Measurements from ENCODE around the gene DEPDC5. TPM values are rescaled to one million over a fixed set of nuclear protein-coding genes. Genes with fewer than 3 reads are reported as not detected.

Gene DEPDC5
- total RNA-seq, 4 donors from 2014 or later, result 26.6 to 94.1 (median 38.8) TPM

GRCh38 chr22:31742115-31742514, 11.7 kb upstream of the DEPDC5 start:
- Histone ChIP-seq H3K9me3 (no peaks in the 10 kb centered on the region), H3K27ac (no peak overlapping the region), H3K4me3 (no peak overlapping the region), H3K27me3 (no peaks in the 10 kb centered on the region), H3K4me1 (peaks cover 0 to 10% (median 0%) of the 10 kb centered on the region in 4 donors), H3K36me3 (peaks cover 0 to 15% (median 0%) of the 10 kb centered on the region in 3 donors)
- TF ChIP-seq POLR2A (IDR thresholded peaks at IDR 0.05), result no peak
- TF ChIP-seq, protein P1, sequence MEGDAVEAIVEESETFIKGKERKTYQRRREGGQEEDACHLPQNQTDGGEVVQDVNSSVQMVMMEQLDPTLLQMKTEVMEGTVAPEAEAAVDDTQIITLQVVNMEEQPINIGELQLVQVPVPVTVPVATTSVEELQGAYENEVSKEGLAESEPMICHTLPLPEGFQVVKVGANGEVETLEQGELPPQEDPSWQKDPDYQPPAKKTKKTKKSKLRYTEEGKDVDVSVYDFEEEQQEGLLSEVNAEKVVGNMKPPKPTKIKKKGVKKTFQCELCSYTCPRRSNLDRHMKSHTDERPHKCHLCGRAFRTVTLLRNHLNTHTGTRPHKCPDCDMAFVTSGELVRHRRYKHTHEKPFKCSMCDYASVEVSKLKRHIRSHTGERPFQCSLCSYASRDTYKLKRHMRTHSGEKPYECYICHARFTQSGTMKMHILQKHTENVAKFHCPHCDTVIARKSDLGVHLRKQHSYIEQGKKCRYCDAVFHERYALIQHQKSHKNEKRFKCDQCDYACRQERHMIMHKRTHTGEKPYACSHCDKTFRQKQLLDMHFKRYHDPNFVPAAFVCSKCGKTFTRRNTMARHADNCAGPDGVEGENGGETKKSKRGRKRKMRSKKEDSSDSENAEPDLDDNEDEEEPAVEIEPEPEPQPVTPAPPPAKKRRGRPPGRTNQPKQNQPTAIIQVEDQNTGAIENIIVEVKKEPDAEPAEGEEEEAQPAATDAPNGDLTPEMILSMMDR (IDR thresholded peaks at IDR 0.05), result no peak
- no peak for DNase-seq

DNA sequence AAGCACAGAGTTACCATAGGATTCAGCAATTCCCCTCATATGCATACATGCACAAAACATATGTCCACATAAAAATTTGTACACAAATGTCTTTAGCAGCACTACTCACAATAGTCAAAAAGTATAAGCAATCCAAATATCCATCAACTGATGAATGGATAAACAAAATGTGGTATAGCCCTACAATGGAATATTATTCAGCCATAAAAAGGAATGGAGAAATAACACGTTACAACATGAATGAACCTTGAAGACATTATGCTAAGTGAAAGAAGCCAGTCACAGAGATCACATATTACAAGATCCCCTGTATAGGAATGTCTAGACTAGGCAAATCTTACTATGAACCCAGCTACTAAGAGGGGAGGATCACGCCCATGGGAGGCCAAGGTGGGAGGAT, 11.1 kb upstream of the DEPDC5 start:
- no peak overlapping the region for H3K4me3 ChIP-seq
- DNase-seq, result no peak
- no peaks in the 10 kb centered on the region for H3K9me3 ChIP-seq
- H3K27ac ChIP-seq, result no peak overlapping the region
- no peak for TF ChIP-seq POLR2A (IDR thresholded peaks at IDR 0.05)
- TF ChIP-seq, protein P1 (IDR thresholded peaks at IDR 0.05), result no peak
- H3K36me3 ChIP-seq, result peaks cover 0 to 15% (median 0%) of the 10 kb centered on the region in 3 donors
- H3K4me1 ChIP-seq, result peaks cover 0 to 13% (median 0%) of the 10 kb centered on the region in 4 donors
- no peaks in the 10 kb centered on the region for H3K27me3 ChIP-seq

DNA sequence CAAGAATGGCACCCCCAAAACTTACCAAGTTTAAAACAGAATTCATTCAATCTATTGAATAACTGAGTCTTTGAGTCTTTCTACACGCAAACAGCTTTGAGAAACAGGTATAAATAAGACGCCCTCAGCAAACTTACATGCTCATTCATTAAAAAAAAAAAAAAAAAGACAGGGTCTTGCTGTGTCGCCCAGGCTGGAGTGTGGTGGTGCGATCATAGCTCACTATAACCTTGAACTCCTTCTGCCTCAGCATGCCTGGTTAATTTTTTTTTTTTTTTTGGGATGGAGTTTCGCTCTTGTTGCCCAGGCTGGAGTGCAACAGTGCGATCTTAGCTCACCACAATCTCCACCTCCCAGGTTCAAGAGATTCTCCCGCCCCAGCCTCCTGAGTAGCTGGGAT, 9.9 kb upstream of the DEPDC5 start:
- Histone ChIP-seq H3K36me3 (peaks cover 0 to 7% (median 0%) of the 10 kb centered on the region in 3 donors), H3K27me3 (no peaks in the 10 kb centered on the region), H3K4me3 (no peak overlapping the region), H3K4me1 (peaks cover 0 to 25% (median 0%) of the 10 kb centered on the region in 4 donors), H3K9me3 (no peaks in the 10 kb centered on the region), H3K27ac (no peak overlapping the region)
- DNase-seq, result no peak
- TF ChIP-seq, protein P1 (IDR thresholded peaks at IDR 0.05), result no peak
- TF ChIP-seq POLR2A (IDR thresholded peaks at IDR 0.05), result no peak

- no peak for DNase-seq
- Histone ChIP-seq H3K36me3 (no peaks in the 10 kb centered on the region), H3K27me3 (no peaks in the 10 kb centered on the region), H3K9me3 (no peaks in the 10 kb centered on the region), H3K4me3 (no peak overlapping the region), H3K27ac (no peak overlapping the region), H3K4me1 (peaks cover 0 to 28% (median 3%) of the 10 kb centered on the region in 4 donors)
- TF ChIP-seq, protein P1 (IDR thresholded peaks at IDR 0.05), result no peak
These were observed 6.4 kb upstream of the DEPDC5 start for GRCh38 chr22:31747441-31747840.

DNA sequence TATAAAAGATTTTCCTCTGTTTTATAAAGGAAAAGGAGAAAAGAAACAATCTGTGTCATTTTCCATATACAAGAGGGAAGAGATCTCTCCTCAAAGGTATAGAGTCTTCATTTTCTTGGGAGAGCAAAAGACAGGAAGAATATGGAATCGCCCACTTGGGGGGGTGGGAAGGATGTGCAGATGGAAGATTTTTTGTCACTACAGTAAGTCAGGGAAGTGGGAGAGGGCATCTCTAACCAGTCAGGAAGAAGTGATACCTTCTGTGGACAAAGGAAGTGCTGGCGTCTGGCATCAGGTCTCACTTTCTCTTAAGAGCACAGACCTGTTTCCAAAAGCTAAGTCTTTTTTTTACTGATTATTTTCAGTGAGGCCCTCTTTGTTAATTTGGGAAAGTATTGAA, 5.3 kb upstream of the DEPDC5 start:
- Histone ChIP-seq H3K4me3 (peak overlapping the region in 2 of 4 donors; percentile 85 to 90), H3K27me3 (no peaks in the 10 kb centered on the region), H3K4me1 (peaks cover 0 to 39% (median 6%) of the 10 kb centered on the region in 4 donors), H3K9me3 (no peaks in the 10 kb centered on the region), H3K27ac (no peak overlapping the region), H3K36me3 (no peaks in the 10 kb centered on the region)
- peak in 1 of 3 donors; percentile 39 for DNase-seq
- TF ChIP-seq, protein P1 (IDR thresholded peaks at IDR 0.05), result no peak
- TF ChIP-seq POLR2A (IDR thresholded peaks at IDR 0.05), result no peak

All from Peyer's patch (tissue), 4 donors.